ENCODE results near the gene POLDIP2.

DNA sequence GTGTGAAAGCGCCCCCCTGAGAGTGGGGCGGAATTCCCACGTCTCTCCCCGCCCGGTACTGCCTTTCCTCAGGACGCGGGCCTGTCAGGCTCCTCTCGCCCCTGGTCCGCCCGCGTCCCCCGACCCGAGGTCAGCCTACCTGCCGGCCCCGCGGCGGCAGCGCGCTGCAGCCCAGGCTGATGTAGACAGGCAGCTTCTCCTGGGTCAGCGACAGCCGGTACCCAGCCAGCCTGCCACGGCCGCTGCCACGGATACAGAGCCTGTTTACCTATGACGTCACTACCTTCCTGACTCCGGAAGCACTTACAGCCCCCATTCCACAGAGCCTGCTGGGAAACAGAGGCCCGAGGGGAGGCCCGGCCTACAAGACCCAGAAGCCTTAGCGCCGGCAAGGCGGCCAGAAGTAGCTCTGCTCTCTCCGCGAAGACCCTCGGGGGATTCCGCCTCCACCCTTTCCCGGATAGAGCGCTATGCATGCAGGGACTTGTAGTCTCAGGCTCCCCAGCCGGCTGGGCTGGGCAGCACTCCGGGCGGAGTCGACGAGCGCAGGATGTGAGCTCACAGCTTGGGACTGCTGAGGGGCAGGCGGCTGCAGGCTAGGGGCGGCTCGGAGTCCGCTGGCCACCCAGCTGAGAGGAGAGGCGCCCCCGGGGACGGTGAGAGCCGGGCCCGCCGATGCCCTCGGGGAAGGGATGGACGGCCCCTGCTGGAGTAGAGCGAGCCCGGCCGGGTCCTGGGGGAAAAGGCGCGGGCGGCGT lies 21.9 kb downstream of the POLDIP2 start, which contains the start of the genes IFT20 and TNFAIP1:
- TF ChIP-seq, protein P1, sequence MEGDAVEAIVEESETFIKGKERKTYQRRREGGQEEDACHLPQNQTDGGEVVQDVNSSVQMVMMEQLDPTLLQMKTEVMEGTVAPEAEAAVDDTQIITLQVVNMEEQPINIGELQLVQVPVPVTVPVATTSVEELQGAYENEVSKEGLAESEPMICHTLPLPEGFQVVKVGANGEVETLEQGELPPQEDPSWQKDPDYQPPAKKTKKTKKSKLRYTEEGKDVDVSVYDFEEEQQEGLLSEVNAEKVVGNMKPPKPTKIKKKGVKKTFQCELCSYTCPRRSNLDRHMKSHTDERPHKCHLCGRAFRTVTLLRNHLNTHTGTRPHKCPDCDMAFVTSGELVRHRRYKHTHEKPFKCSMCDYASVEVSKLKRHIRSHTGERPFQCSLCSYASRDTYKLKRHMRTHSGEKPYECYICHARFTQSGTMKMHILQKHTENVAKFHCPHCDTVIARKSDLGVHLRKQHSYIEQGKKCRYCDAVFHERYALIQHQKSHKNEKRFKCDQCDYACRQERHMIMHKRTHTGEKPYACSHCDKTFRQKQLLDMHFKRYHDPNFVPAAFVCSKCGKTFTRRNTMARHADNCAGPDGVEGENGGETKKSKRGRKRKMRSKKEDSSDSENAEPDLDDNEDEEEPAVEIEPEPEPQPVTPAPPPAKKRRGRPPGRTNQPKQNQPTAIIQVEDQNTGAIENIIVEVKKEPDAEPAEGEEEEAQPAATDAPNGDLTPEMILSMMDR (IDR thresholded peaks at IDR 0.05), result no peak
- TF ChIP-seq POLR2AphosphoS5 (IDR thresholded peaks at IDR 0.05) (peak; percentile 96 to 98 (median 98)), EP300 (IDR thresholded peaks at IDR 0.05; ENCODE audit: low read depth) (no peak), POLR2A (IDR thresholded peaks at IDR 0.05) (peak; percentile 94)
